Hippocampal formation (tissue), 2 donors: ENCODE results near the gene PASK.
A peak's percentile ranks its signal among the peaks of the same experiment; 100 is the strongest.

ENCODE experiments used
- DNase-seq, 2 donors: peaks; one replicate each; lab custom pipeline; 2025; lab: John Stamatoyannopoulos, UW

The PASK gene

DNA sequence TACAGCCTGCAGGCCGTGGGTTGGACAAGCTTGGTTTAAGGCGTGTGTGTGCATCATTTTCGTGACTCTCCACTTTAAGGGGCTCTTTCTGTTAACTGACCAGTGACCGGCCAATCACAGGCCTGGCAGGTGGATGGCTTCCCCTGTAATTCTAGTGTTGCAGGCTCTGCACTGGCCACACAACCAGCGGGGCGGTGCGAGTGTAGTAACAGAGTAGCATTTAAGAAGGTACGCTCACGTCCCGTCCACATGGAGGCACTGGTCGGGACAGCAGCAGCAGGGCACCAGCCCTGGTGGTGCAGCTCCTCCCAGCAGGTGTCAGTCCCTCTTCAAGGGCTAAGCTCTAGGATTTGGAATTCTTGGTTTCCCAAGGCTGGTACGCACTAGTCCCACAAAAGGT, 31.2 kb upstream of the PASK start:
- no peak for DNase-seq

DNA sequence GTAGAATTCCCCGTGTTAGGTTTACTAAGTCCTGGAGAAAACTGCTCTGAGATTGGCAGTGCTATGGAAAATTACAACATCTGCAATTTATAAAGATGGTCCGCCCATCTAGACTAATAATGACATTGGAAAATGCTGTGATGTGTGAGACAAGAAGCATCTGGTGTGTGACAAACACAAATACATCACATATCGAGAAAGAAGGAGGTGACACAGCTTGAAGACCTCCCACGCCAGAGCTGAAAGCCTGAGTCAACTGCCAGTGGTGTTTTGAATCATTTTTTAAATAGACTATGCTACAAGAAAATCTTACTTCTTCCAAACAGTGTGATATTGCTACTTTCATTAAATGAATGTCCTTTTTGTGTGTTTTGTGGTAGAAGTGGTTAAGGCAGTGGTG, 30.6 kb upstream of the PASK start:
- DNase-seq = no peak

DNA sequence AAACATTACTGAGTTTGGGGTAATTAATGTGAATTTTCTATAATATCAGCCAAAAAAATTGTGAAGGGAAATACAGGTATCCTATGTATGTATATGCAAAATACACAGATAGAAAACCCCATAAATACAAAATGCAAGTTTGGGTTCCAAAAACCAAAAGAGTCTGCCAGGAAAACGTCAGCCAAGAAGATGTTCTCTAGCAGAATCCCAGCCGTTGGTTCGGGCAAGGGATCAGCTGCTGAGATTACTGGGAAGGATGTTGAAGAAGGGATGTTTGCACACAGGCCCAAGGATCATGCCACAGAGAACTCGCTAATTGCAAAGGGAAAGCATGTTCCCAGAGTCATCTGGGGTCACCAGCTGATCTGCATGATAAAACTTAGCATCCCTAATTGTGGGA, 29.7 kb upstream of the PASK start:
- DNase-seq = no peak

DNA sequence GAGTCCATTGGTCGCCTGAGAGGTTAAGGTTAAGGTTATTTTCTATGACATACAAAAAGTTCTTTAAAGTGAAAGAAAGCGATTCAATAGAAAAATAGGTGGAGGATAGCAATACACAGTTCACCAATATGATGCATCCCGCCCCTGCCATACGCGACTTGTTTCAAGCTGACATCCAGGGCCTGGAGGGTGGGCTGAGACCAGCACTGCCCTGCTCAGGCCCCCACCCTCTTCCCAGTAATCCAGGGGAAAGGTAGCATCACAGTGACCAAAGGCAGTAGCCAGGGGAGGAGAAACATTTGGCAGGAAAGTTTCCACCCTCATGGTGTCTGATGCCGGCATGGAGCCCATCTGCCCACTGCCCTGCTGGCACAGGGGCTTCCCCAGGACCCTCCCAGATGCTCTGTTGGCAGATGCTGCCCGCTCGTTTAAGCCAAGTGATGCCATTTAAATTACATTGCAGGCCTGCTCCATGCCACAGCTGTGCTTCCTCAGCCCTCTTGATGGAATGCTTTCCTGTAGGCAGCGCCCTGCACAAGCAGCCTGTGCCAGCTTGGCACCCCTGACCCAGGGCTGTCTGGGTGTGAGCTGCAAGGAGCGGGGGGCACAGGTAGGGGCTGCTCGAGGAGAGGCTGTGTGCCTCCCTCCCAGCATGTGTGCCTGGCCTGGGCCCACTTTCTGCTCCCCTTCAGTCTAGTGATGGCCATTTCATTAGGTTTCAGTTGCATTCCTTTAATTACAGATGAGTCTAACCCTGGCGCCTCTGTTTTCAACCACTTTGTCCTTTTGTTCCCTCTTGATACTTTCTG, 28.5 kb upstream of the PASK start:
- DNase-seq = no peak

DNA sequence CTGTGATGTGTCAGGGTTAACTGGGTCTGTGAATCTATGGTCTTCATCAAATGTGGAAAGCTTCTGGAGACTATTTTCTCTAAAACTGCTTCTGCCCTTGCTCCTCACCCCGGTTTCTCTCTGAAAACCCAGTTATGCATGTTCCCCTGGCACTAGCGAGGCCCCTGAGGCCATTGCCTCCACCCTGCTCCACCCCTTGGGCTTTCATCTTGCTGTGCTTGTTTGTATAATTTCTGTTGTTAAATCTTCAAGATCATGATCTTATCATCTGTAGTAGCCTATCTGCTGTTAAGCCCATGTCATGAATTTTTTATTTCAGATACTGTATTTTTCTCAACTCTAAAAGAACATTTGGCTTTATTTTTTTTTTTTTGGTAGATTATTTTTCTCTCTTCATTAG, 24.3 kb upstream of the PASK start:
- DNase-seq = no peak

DNA sequence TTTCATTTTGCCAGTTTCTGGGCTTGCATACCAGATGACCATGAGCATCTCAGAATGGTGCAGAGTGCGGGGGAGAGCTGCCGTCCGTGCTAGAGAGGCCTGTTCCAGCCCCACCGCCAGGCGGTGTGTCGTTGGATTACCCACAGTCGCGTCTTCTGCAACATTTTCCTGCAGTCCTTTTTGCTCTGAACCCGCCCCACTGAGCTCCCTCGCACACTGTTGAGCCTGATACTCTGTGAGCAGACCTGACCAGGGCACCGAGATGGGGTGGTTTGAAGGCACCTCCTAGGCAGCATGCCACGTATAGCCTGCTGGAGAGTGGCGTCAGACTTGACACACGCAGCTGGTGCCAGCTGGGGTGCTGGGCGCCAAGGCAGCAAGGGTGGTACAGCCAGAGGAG, 19.1 kb upstream of the PASK start:
- DNase-seq = no peak

DNA sequence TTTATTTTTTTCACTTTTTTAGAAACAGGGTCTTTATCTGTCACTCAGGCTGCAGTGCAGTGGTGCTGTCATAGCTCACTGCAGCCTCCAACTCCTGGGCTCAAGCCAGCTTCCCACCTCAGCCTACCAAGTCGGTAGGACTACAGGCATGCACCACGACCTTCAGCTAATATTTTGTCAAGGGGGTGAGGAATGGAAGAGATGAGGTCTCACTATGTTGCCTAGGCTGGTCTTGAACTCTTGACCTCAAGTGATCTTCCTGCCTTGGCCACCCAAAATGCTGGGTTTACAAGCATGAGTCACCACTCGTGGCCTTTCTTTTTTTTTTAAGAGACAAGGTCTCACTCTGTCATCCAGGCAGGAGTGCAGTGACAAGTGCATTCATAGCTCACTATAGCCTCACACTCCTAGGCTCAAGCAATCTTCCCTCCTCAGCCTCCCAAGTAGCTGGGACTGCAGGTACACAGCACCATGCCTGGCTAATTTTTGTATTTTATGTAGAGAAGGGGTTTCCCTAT, 14.4 kb upstream of the PASK start:
- DNase-seq = no peak

DNA sequence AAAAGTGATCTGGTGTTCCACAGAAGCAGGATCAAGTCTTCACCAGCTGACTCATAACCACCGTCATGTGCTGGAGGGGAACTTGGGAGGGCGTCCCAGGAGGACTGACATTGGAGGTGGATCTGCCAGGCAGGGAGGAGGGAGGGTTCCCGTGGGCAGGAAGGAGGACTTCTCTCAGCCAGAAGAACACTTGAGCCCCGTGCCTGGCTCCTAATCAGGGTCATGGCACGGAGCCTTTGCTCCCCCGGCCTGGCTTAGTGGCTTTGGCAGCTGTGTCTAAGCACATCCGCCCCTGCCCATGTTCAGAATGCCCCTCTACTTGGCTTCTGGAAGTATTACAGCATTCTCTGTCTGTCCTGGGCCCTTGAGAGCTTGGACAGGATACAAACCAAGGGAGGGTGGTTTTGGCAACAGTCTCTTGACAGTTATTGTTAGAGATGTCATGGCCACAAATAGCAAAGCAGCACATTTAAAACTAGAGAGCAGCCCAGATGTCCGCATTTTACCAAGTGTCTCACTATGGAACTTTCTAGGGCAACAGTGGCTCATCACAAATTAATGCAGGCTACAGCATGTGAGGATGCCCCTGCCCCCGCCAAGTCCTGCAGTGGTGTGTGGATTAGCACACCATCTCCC, 12.5 kb upstream of the PASK start:
- peak; percentile 28 to 41 for DNase-seq

DNA sequence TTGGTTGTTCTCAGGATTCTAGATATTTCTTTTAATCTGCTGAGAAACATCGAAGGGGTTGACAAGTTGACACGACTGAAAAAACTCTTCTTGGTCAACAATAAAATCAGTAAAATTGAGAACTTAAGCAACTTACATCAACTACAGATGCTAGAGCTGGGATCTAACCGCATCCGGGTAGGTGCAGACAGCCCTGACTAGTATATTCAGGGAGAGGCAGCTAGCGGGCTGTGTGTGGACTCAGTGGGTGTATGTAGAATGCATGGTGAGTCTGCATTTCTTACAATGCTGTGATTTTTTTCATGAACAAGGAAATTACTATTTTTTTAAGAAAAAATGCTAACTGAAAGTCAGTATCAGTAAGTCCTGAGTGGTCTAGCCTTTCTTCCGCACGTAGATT, 11.0 kb upstream of the PASK start:
- DNase-seq = no peak

DNA sequence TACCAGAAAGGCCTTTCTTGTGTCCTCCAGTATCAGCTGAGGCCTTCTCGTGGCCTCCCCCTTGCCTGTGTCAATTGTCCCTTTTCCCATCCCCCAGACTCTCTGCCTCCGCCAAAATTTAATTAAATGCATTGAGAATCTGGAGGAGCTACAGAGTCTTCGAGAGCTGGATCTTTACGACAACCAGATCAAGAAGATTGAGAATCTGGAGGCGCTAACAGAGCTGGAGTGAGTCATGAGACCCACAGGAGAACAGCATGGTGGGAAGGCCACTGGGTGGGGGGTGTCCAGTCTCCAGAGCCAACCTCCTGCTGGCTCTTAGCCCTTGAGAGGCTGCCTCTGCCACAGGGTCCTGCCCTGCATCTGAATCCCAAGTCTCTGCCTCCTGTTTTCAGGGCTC, 9.8 kb upstream of the PASK start:
- no peak for DNase-seq

DNA sequence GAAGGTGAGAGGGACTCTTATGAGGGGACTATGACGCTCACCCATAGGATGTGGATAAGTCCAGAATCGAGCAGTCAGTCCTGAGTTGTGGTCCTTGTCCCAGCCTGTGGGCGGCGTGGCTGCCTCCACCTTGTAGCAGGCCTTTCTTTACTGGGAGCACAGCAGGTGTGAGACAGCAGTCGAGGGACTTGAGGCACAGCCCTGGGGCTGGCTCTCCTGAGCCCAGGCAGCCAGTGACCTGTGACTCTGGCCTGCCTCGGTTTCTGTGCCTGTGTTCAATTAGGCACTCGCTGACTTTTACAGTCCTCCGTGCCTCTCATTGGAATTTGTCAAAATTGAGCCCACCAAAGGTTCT, 9.3 kb upstream of the PASK start:
- DNase-seq = no peak

DNA sequence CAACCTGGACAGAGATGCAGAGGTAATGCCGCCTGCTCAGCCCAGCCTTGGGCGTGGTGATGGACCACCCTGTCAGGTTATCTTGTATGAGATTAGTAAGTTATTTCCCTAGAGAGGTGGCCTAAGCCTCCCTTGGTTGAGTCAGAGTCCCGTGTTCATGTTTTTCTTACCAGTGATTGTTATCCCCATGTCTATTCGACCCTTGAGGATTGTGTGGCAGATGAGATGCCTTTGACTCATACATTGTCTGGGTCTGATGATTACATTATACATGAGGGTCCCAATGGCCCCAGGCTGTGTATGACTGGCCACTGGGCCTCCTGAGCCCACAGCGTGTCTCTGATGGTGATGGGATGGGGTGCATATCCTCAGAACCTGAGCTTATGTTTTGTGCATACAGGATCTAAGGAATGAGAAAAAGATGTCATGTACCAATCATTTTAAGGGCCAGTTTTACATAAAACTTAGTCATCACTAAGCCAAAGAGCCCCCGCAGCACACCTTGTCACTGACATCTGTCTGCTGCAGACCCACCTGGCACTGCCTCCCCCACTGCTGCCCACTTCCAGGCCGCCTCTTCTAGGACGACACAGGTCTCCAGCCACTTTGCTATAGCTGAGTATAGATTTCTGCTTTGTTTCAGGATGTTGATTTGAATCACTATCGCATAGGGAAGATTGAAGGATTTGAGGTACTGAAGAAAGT, 8.7 kb upstream of the PASK start:
- no peak for DNase-seq

DNA sequence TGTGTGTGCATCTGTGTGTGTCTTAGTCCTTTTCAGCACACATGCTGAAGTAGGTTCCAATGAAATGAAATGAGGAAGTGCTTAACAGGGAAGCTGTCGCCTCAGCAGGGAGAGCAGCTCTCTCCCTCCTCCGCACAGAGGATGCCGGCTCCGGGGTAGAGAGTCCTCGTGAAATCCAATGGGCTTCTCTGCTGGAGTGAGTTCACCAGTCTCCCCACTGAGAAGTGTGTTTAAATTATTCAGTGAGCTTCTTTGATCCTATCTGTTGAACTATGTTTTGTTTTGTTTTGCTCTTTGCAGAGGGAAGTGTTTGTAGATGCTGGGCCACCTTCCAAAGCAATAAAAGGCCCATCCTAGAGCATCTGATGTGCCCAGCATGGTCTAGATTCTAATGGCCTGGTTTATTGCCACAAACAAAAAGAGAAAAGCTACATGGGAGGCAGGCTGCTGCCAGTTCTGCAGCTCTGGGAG, 7.7 kb upstream of the PASK start:
- DNase-seq = peak in 1 of 2 donors; percentile 7

DNA sequence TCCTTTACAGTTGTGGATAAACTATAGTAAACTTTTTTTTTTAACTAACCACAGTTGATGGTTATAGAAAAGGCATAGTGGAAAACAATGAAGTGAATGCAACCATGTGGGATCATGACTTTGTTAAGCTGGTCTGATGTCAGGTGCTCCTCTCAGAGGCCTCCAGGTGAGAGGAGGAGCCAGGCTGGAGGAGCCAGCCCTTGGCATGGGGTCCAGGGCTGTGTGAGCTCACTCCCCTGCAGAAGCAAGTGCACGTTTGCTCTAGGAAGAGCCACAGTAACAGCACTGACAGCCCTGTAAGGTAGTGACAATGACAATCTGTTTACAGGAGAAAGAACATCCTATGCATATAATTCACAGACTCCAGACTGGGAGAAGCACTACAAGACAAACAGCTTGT, 6.7 kb upstream of the PASK start:
- DNase-seq = no peak

DNA sequence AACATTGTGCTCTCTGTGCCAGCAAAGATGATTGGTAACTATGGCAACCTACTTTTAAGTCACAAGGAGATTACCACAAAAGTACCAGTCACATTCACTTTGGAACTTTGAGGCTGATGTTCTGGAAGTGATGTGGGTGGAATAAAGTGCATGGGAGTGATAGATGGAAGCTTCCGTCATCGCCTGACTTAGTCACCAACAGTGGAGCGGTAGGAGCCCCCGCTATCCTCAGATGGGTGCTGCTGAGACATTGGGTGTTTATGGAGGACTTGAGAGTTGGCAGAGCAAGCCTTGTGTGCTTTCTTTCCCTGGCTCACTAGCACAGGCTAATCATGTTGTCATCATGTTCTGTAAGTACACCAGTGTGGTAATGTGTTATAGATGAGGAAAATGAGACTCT, 5.6 kb upstream of the PASK start:
- DNase-seq = no peak

DNA sequence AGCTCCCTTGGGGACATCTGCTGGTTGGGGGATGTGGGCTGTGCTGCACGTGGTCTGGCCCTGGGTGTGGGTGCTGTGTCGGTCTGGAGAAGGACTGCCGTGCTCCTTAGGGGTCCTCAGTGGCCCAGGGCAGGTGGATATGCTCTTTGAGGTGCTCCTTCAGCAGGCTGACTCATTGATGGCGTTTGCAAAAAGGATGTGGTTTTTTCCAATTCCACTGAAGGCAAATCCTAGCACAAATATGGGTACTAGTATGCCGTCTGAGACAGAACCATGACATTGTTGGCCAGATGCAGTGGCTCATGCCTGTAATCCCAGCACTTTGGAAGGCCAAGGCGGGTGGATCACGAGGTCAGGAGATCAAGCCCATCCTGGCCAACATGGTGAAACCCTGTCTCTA, 4.3 kb upstream of the PASK start:
- DNase-seq = no peak

DNA sequence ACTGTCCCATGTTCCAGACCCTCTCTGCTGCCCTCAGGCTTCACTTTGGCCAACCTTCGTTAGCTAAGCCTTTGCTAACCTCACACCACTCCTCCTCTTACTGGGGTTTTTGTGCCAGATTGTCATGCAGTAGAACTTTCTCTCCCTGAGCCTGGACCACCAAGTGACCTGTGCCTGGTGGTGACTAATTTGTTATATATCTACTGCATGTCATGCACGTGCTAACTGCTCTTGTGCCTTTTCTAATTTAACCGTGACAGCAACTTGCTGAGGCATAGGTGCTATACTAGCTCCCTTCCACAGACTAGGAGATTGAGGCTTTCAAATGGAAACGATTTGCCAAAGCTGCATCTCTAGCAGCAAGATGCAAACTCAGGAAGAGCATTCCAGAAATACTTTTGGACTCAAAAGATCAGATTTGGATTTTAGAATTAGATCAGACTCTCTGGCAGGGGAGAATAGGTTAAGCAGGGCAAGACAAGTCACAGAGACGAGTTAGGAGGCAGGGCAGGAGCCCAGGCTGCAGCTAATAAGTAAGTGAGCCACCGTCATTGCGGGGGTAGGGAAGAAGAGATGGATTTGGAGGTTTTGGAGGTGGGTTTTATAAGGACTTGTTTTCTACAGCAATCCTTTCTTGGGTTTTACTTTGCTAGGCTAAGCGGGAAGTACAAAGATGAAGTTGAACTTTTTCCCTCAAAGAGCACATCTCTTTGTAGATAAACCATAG, 2.8 kb upstream of the PASK start:
- no peak for DNase-seq

DNA sequence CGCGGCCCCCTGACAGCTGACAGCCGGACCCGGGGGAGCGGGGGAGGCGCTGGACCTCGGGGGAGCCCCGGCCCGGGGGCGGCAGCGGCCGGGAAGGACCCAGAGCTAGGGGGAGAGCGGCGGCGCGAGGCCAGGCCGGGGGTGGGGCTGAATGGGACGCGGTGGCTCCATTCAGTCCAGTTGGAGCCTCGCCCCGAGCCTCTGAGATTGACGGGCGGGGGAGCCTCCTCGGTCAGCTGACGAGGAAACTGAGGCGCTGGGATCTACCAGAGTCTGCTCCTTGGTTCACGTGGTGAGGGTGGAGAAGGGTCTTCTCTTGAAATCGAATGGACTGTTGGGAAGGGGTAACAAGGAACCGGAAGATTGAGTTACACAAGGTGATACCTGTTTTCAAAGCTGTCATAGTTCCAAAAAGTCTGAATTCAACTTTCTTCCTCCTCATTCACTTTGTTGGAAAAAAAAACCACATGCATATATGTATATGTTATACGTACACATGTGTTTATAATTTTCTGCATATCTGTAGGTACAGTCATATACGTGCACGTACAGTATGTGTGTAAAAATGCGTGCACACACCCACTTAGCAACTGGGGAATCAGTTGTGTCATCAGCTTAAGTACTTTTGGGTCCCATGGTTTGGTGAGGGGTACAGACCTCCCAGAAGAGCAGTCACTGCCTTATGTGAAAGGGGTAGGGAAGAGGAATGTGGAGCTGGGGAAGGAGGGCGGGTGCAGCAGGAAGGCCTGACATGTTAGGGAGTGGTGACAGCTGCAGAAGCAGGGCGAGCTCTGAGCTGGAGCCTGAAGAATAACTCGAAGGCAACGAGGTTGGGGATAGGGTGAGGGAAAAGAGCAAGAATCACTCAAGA, 1.6 kb upstream of the PASK start:
- DNase-seq = peak in 1 of 2 donors; percentile 36

DNA sequence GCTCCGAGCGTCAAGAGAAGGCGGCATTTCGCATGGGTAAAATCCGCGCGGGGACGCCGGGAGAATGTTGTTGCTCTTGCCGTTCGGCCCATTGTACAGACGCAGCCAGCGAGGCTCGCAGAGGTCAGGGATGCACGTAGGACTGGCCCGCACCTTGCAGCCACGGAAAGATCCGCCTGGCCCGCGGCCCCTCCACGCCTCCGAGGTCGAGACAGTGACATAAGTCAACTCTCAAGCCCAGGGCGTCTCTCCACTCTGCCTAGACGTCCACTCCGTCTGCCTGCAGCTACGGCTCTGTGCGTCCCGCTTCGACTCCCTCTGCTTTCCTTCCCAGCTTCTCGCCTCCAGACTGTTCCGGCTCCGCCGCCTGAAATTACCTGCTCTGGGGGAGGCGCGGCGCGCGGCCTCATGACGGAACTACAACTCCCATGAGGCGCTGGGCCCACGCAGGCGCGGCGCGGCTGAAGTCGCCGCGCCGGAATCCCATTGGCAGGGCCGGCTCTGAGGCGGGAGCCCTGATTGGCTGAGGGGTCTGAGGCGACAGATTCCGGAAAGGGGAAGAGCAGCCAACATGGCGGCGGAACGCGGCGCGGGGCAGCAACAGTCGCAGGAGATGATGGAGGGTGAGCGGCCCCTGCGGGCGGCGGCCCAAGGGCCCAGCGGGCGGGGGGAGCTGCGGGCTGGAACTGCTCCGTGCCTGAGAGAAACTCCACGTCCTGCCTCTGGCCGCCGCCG, 820 bp upstream of the PASK start, which contains the start of gene PPP1R7:
PPP1R7 (plus strand) TSS at position 543 of the 735 bp plus-strand sequence; CDS start at position 572, 29 bp downstream.
- DNase-seq = peak; percentile 91 to 92

DNA sequence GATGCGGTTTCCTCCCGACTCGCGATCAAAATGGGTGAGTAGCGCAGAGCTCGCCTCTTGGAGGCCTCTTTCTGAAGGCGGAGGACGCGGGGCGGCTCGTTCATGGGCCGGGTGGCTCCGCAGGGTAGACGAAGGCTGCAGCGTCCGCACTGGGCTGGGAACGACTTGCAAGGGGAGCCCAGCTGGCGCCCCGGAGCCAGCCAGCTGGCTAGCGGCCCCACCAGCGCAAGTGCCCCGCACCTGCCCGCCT, 328 bp upstream of the PASK start:
- DNase-seq = no peak

DNA sequence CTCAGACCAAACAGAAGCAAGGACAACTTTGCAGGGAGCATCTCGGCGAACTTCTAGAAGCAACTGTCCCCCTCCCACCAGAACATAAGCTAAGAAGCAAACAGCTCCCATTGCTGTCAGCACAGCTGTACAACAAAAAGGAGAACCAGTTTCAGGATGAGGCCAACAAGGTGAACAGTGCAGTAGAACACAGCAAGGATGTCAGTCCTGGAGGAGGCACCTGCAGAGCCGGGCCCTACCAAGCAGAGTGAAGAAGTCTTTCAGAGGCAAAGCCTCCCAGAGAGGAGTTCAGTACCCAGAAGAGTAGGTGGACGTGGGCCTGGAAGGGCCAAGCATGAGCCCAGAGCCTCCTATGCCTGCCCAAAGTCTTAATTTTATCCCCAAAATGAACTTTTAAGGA, 1.0 kb downstream of the PASK start:
- no peak for DNase-seq
